Panc1 (cell line): Measurements from ENCODE around the gene ADK.

Experiments used
- CTCF ChIP-seq: fragments of 450-650 bp; IDR thresholded peaks from 2 replicates; pipeline ENCODE4 v1.5.1; 2017; ENCODE audit warnings: mild to moderate bottlenecking
- POLR2AphosphoS5 ChIP-seq: IDR thresholded peaks from 2 replicates; pipeline ENCODE4 v1.6.1; 2012; ENCODE audit warnings: mild to moderate bottlenecking, low read depth, low read length, moderate library complexity
- TCF7L2 ChIP-seq: IDR thresholded peaks from 2 replicates; pipeline ENCODE4 v1.6.1; 2011; ENCODE audit warnings: mild to moderate bottlenecking, low read depth, low read length, inconsistent platforms
- TF ChIP-seq, protein P1 (sequence below), 2 experiments: IDR thresholded peaks; 2 replicates each; pipeline ENCODE4 v1.6.1; 2011 to 2012; ENCODE audit warnings: low read depth in 2 of 2, control low read depth in 1 of 2, low read length in 1 of 2, mild to moderate bottlenecking in 1 of 2, moderate library complexity in 1 of 2; ENCODE audit not compliant: insufficient read depth in 1 of 2

GRCh38 chr10:74417397-74417796 is 266.4 kb downstream of the ADK start:
- TF ChIP-seq CTCF = no peak
- no peak for TF ChIP-seq POLR2AphosphoS5
- TF ChIP-seq, protein P1, sequence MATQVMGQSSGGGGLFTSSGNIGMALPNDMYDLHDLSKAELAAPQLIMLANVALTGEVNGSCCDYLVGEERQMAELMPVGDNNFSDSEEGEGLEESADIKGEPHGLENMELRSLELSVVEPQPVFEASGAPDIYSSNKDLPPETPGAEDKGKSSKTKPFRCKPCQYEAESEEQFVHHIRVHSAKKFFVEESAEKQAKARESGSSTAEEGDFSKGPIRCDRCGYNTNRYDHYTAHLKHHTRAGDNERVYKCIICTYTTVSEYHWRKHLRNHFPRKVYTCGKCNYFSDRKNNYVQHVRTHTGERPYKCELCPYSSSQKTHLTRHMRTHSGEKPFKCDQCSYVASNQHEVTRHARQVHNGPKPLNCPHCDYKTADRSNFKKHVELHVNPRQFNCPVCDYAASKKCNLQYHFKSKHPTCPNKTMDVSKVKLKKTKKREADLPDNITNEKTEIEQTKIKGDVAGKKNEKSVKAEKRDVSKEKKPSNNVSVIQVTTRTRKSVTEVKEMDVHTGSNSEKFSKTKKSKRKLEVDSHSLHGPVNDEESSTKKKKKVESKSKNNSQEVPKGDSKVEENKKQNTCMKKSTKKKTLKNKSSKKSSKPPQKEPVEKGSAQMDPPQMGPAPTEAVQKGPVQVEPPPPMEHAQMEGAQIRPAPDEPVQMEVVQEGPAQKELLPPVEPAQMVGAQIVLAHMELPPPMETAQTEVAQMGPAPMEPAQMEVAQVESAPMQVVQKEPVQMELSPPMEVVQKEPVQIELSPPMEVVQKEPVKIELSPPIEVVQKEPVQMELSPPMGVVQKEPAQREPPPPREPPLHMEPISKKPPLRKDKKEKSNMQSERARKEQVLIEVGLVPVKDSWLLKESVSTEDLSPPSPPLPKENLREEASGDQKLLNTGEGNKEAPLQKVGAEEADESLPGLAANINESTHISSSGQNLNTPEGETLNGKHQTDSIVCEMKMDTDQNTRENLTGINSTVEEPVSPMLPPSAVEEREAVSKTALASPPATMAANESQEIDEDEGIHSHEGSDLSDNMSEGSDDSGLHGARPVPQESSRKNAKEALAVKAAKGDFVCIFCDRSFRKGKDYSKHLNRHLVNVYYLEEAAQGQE (IDR thresholded peaks at IDR 0.05; ENCODE audit: insufficient read depth in 1 of 2, low read depth in 2 of 2, low read length in 1 of 2) = no peak
- TF ChIP-seq TCF7L2 = no peak
